GM12878 (cell line): ENCODE measurements around the gene USP16. TPM values are rescaled to one million over a fixed set of nuclear protein-coding genes. Genes with fewer than 3 reads are reported as not detected.

ENCODE experiments used
- BACH1 ChIP-seq: fragments of 450-650 bp; IDR thresholded peaks from 2 replicates; pipeline ENCODE4 v1.6.1; 2017; ENCODE audit warnings: mild to moderate bottlenecking, borderline replicate concordance
- BHLHE40 ChIP-seq, 2 experiments: fragments of 450-650 bp in 1 of 2; IDR thresholded peaks; 2 replicates each; pipeline ENCODE4 v1.6.1; 2011 to 2017; ENCODE audit warnings: low read depth in 2 of 2, borderline replicate concordance in 1 of 2, improper control_type of control experiment in 1 of 2, low read length in 1 of 2, mild to moderate bottlenecking in 1 of 2
- CHD2 ChIP-seq: IDR thresholded peaks from 2 replicates; pipeline ENCODE4 v1.6.1; 2011; ENCODE audit warnings: low read depth, low read length, improper control_type of control experiment, borderline replicate concordance
- MLLT1 ChIP-seq: fragments of 450-650 bp; IDR thresholded peaks from 2 replicates; pipeline ENCODE4 v1.6.1; 2016; ENCODE audit warnings: mild to moderate bottlenecking
- NKRF ChIP-seq: fragments of 450-650 bp; conservative IDR thresholded peaks from 2 replicates; pipeline ENCODE4 v1.6.1; 2017; ENCODE audit warnings: mild to moderate bottlenecking, moderate library complexity
- POLR2AphosphoS5 ChIP-seq: IDR thresholded peaks from 2 replicates; pipeline ENCODE4 v1.6.1; 2011; ENCODE audit warnings: mild to moderate bottlenecking, low read length, inconsistent platforms
- ZNF384 ChIP-seq: IDR thresholded peaks from 2 replicates; pipeline ENCODE4 v1.6.1; 2012; ENCODE audit warnings: low read depth, mild to moderate bottlenecking, low read length, improper control_type of control experiment, borderline replicate concordance
- polyA plus RNA-seq, 11 experiments: library from polyadenylated mRNA; depleted of rRNA in 4 of 11; unstranded in 6 of 11; stranded (reverse) in 5 of 11; fragments of >200 nt; fragmentation: Nextera tagmentation in 4 of 11; fragmentation: Illumina TruSeq in 1 of 11; extraction: Ambion mirVana in 4 of 11; extraction: Trizol in 1 of 11; gene quantifications; 1 replicate in 1 of 11; 2 replicates in 10 of 11; pipeline versions ENCODE4 v1.2.1 to v1.2.3, GENCODE V29; 2011 to 2016; ENCODE audit warnings: inconsistent platforms in 2 of 11, missing spikeins in 2 of 11, low read depth in 1 of 11
- total RNA-seq, 4 experiments: library from RNA; depleted of rRNA in 3 of 4; stranded (reverse); fragments of >200 nt in 3 of 4; fragmentation: Illumina TruSeq in 1 of 4; extraction: Trizol in 1 of 4; gene quantifications; 2 replicates each; pipeline versions ENCODE4 v1.2.1 to v1.2.3, GENCODE V29; 2013 to 2021
- TF ChIP-seq, protein P1 (sequence below): fragments of 450-650 bp; IDR thresholded peaks from 2 replicates; pipeline ENCODE4 v1.6.1; 2018; ENCODE audit warnings: borderline replicate concordance, mild to moderate bottlenecking; ENCODE audit not compliant: partially characterized antibody

USP16 gene
- total and polyA plus RNA-seq, 10 of the 15 experiments (the other 5 are each of a cell fraction or from before 2014, with no cell fraction given): 29.5 to 68.7 (median 52.3) TPM

DNA sequence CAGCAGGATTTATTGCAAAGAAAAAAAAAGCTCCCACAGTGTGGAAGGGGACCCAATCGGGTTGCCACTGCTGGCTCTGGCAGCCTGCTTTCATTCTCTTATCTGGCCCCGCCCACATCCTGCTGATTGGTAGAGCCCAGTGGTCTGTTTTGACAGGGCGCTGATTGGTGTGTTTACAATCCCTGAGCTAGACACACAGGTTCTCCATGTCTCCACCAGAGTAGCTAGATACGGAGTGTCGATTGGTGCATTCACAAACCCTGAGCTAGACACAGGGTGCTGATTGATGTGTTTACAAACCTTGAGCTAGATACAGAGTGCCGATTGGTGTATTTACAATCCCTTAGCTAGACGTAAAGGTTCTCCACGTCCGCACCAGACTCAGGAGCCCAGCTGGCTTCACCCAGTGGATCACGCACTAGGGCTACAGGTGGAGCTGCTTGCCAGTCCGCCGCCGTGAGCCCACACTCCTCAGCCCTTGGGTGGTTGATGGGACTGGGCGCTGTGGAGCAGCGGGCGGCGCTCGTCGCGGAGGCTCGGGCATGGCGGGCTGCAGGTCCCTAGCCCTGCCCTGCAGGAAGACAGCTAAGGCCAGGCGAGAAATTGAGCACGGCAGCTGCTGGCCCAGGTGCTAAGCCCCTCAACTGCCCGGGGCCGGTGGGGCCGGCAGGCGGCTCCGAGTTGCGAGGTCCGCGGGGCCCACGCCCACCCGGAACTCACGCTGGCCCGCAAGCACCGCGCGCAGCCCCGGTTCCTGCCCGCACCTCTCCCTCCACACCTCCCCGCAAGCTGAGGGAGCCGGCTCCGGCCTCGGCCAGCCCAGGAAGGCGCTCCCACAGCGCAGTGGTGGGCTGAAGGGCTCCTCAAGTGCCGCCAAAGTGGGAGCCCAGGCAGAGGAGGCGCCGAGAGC lies 52.5 kb downstream of the USP16 start (continued):
- TF ChIP-seq ZNF384 (0 out of 2 replicates have a peak, but pooled peaks have one; percentile 21), BACH1 (0 out of 2 replicates have a peak, but pooled peaks have one; percentile 21), BHLHE40 (IDR thresholded peaks at IDR 0.05; ENCODE audit: borderline replicate concordance in 1 of 2, low read depth in 2 of 2, low read length in 1 of 2) (peak in 1 of 2 experiments; percentile 25; a peak in 1 of 4 replicates), CHD2 (peak; percentile 32; the same call in 1 of the 2 replicates), POLR2AphosphoS5 (peak; percentile 62; the same call in 1 of the 2 replicates), NKRF (peak; percentile 72), MLLT1 (peak; percentile 96)
- TF ChIP-seq, protein P1, sequence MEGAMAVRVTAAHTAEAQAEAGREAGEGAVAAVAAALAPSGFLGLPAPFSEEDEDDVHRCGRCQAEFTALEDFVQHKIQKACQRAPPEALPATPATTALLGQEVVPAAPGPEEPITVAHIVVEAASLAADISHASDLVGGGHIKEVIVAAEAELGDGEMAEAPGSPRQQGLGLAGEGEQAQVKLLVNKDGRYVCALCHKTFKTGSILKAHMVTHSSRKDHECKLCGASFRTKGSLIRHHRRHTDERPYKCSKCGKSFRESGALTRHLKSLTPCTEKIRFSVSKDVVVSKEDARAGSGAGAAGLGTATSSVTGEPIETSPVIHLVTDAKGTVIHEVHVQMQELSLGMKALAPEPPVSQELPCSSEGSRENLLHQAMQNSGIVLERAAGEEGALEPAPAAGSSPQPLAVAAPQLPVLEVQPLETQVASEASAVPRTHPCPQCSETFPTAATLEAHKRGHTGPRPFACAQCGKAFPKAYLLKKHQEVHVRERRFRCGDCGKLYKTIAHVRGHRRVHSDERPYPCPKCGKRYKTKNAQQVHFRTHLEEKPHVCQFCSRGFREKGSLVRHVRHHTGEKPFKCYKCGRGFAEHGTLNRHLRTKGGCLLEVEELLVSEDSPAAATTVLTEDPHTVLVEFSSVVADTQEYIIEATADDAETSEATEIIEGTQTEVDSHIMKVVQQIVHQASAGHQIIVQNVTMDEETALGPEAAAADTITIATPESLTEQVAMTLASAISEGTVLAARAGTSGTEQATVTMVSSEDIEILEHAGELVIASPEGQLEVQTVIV: peak; percentile 78
